Heart right ventricle (tissue), 16 donors: ENCODE data around the gene PDLIM1. TPM values are rescaled to one million over a fixed set of nuclear protein-coding genes. Genes with fewer than 3 reads are reported as not detected.

Source experiments
- ATAC-seq, 8 donors: fragments of 200-7000 bp; cut with Tn5 transposase; one replicate each; pipeline ENCODE4 v1.9.1; 2020; ENCODE audit warnings: mild to moderate bottlenecking in 8 of 8, moderate library complexity in 8 of 8, moderate number of reproducible peaks in 1 of 8
- DNase-seq, 2 donors: peaks; one replicate each; pipeline ENCODE4 v3.0.0-alpha.2; 2020
- H3K27ac ChIP-seq, 10 donors: fragments of 200-600 bp; sonication (generic) in 2 of 10; one replicate each; pipeline versions ENCODE4 v1.5.0 to v1.8.0; 2020 to 2022; ENCODE audit warnings: mild to moderate bottlenecking in 3 of 10
- H3K27me3 ChIP-seq, 7 donors: fragments of 200-600 bp; one replicate each; pipeline ENCODE4 v1.8.0; 2021 to 2022; ENCODE audit warnings: mild to moderate bottlenecking in 2 of 7
- H3K36me3 ChIP-seq, 9 donors: fragments of 200-600 bp; sonication (generic) in 1 of 9; one replicate each; pipeline versions ENCODE4 v1.5.0 to v1.8.0; 2020 to 2022; ENCODE audit warnings: mild to moderate bottlenecking in 2 of 9
- H3K4me1 ChIP-seq, 9 donors: fragments of 200-600 bp; sonication (generic) in 1 of 9; one replicate each; pipeline versions ENCODE4 v1.5.0 to v1.8.0; 2020 to 2022; ENCODE audit warnings: mild to moderate bottlenecking in 4 of 9
- H3K4me3 ChIP-seq, 10 donors: fragments of 200-600 bp; sonication (generic) in 2 of 10; one replicate each; pipeline versions ENCODE4 v1.5.0 to v1.8.0; 2020 to 2022; ENCODE audit warnings: mild to moderate bottlenecking in 7 of 10, moderate library complexity in 2 of 10
- H3K9me3 ChIP-seq, 11 donors: fragments of 200-600 bp in 10 of 11; sonication (generic) in 2 of 11; one replicate each; pipeline versions ENCODE4 v1.5.0 to v1.8.0; 2013 to 2022; ENCODE audit warnings: mild to moderate bottlenecking in 2 of 11, control low read depth in 1 of 11, moderate library complexity in 1 of 11
- WGBS, 2 donors: extraction: QIAGEN DNeasy Blood & Tissue Kit; methylation state at CpG; one replicate each; pipeline ENCODE4 v1.1.7; 2013; ENCODE audit warnings: inconsistent platforms in 1 of 2; 5-methylcytosine and 5-hydroxymethylcytosine counted together
- intact Hi-C, 10 donors: fragments of 100-400 bp; cut with DNase I; formaldehyde crosslinking; loops; one replicate each; pipeline versions ENCODE4 v1.11.1 to v1.14.2; 2022
- polyA plus RNA-seq, 2 donors: library from polyadenylated mRNA; stranded (reverse); fragments of 200-250 nt; gene quantifications; one replicate each; pipeline ENCODE4 v1.2.3, GENCODE V29; 2013
- total RNA-seq, 10 donors: library from RNA; stranded (reverse); fragmentation: NEBNext Ultra II Directional in 3 of 10; extraction: Animal tissue kit (Norgen Biotek cat#: 25700) in 3 of 10; gene quantifications; one replicate each; pipeline versions ENCODE4 v1.2.1 to v1.2.4, GENCODE V29; 2021 to 2023
- TF ChIP-seq, protein P1 (sequence below), 9 donors: fragments of 200-600 bp; sonication (generic) in 2 of 9; IDR thresholded peaks; one replicate each; pipeline versions ENCODE4 v1.5.0 to v1.8.0; 2021 to 2022; ENCODE audit warnings: antibody characterized with exemption in 9 of 9, mild to moderate bottlenecking in 5 of 9, moderate library complexity in 1 of 9
- donor health status: Arrhythmogenic right ventricular cardiomyopathy.
- donor health status: ischemic (EF 13 %, LVEDD 7.1; RV severe dilation, severe dysfunction).
- donor health status: healthy with polysubstance abuse.
- donor health status: DM: no; HTN: yes; CAD: no.
- donor health status: DM: no; HTN: no; CAD: no.
- donor health status: ischemic (EF 25% LVEDD 6.9; RV normal size, moderate dysfunction).
- donor health status: ischemic (EF 25% LVEDD 5.7; RV mildly dilated, moderate dysfunction).
- donor health status: healthy.
- donor health status: DM: yes; HTN: yes; CAD: no.
- donor health status: Ischemic cardiomyopathy.
- donor health status: ischemic (EF 35%, LVEDD 5.7; RV mildly dilated, moderate dysfunction).
- donor health status: nonischemic (EF 11% LVEDD 7.7; RV severe dilation, severe dysfunction).
- donor health status: DM: yes; HTN: yes; CAD: no.
- donor health status: PGD.
- donor health status: ischemic (EF 29% LVEDD 5.4; RV normal size, mild dysfunction).
- donor health status: nonischemic (EF 23%, LVEDD 6.1; RV moderate dilation, normal function).

PDLIM1 gene
- total and polyA plus RNA-seq, 12 donors: 152 to 467 (median 322) TPM

DNA sequence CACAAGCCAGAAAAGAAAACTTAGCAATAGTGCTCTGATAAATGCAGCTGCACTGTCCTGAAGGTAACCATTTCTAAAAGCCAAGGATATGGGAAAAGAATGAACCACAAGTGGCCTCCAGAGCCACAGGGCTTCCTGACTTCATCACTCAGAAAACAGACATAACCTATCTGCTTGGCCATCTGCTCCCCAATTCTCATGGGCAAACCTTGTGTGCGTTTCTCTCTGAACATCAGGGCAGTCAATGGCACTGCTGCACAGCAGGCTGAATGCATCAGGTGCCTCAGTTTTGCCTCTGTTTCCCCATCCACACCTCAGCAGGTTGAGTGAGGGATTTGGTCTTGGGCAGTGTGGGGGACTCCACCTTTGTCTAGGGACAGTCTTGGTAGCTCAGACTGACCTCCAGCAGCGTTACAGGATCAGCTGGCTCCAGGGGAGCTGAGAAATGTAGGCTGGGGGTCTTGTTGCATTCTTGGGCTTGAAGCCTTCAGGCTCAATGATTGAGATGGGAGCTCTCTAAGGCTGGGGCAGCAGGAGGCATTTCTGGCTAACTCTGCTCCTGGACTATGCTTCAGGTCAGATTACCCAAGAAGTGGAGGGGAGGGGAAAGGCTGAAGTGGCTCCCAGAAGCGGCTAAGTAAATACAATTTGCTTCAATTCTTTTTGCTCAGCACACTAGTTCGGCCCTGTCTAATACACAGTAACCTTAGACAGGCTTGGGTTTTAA is 23.6 kb upstream of the PDLIM1 start:
- intact Hi-C loops: no loop called here
- H3K9me3 ChIP-seq: no peaks in the 10 kb centered on the region
- WGBS, 2 donors: 79 to 85% methylated on average over 4 of the region's 4 CpGs
- H3K27me3 ChIP-seq: no peaks in the 10 kb centered on the region
- ATAC-seq (peak in 3 of 8 donors; percentile 3 to 22 (median 12)), DNase-seq (no peak)
- H3K4me3 ChIP-seq: no peak overlapping the region
- peaks cover 0 to 75% (median 20%) of the 10 kb centered on the region in 9 donors for H3K36me3 ChIP-seq
- TF ChIP-seq, protein P1, sequence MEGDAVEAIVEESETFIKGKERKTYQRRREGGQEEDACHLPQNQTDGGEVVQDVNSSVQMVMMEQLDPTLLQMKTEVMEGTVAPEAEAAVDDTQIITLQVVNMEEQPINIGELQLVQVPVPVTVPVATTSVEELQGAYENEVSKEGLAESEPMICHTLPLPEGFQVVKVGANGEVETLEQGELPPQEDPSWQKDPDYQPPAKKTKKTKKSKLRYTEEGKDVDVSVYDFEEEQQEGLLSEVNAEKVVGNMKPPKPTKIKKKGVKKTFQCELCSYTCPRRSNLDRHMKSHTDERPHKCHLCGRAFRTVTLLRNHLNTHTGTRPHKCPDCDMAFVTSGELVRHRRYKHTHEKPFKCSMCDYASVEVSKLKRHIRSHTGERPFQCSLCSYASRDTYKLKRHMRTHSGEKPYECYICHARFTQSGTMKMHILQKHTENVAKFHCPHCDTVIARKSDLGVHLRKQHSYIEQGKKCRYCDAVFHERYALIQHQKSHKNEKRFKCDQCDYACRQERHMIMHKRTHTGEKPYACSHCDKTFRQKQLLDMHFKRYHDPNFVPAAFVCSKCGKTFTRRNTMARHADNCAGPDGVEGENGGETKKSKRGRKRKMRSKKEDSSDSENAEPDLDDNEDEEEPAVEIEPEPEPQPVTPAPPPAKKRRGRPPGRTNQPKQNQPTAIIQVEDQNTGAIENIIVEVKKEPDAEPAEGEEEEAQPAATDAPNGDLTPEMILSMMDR (IDR thresholded peaks at IDR 0.05): no peak
- H3K4me1 ChIP-seq: peaks cover 0 to 63% (median 34%) of the 10 kb centered on the region in 9 donors
- peak overlapping the region in 5 of 10 donors; percentile 4 to 53 (median 30) for H3K27ac ChIP-seq

DNA sequence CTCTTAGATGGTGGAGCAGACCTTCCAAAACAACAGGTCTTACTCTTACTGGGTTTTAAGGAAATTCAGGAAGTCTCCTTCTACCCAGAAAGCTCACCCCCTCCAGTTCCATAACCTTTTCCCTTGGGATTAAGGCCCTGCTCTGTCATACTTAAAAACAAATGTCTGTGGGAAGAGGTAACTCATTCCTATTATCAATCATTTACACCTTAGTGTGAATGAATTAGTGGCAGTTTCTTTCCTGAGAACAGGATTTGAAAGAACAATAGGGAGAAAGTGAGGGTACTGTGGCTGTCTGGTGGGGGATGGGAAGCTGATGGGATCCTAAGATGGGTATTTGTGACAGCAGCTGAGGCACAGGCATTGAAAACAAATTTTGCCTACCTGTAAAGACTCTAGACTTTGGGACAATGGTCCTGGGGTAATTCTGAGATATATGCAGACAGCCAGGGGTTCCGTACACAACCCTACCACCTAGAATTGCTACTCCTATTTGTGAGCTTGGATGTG is 22.2 kb upstream of the PDLIM1 start:
- peaks cover 5 to 76% (median 47%) of the 10 kb centered on the region in 9 donors for H3K4me1 ChIP-seq
- no peak for ATAC-seq
- peak overlapping the region in 4 of 10 donors; percentile 6 to 41 (median 30) for H3K27ac ChIP-seq

DNA sequence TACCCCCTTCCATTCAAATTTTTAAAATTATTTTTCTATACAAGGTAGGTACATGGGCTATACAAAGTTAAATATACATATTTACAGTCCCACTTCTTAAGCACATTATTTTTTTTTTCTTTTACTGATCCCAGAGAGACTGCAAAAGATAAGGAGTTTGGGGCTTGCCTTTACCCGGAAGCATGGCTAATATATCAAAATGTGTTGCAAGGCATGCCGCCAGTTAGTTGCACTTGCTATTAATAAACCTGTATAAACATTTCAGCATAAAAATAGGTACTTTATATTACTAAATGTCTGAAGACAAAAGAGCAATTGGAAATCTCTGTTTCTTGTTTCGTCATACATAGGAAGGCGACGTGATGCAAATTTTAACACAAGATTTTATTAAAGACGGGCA is 21.5 kb upstream of the PDLIM1 start:
- no peaks in the 10 kb centered on the region for H3K27me3 ChIP-seq
- DNase-seq (no peak), ATAC-seq (no peak)
- no peak overlapping the region for H3K4me3 ChIP-seq
- TF ChIP-seq, protein P1 (IDR thresholded peaks at IDR 0.05): no peak
- intact Hi-C loops: no loop called here
- peak overlapping the region in 4 of 10 donors; percentile 6 to 41 (median 30) for H3K27ac ChIP-seq
- H3K4me1 ChIP-seq: peaks cover 6 to 78% (median 53%) of the 10 kb centered on the region in 9 donors
- H3K9me3 ChIP-seq: no peaks in the 10 kb centered on the region
- peaks cover 0 to 54% (median 12%) of the 10 kb centered on the region in 9 donors for H3K36me3 ChIP-seq
- whole genome bisulfite sequencing, 2 donors: 37 to 54% methylated on average over 6 of the region's 6 CpGs

More for the DNA sequence above, 22.2 kb upstream of the PDLIM1 start:
- intact Hi-C loops: no loop called here
- Histone ChIP-seq H3K9me3 (no peaks in the 10 kb centered on the region), H3K36me3 (peaks cover 0 to 62% (median 17%) of the 10 kb centered on the region in 9 donors), H3K4me3 (no peak overlapping the region), H3K27me3 (no peaks in the 10 kb centered on the region)
- TF ChIP-seq, protein P1 (IDR thresholded peaks at IDR 0.05): no peak
- DNase-seq: no peak
- WGBS, 2 donors: 90 to 92% methylated on average over 1 of the region's 1 CpG

GRCh38 chr10:95309958-95310357 is 19.2 kb upstream of the PDLIM1 start:
- intact Hi-C loops: no loop called here

More at GRCh38 chr10:95309958-95310357, 19.2 kb upstream of the PDLIM1 start:
- H3K4me1 ChIP-seq: peaks cover 6 to 77% (median 44%) of the 10 kb centered on the region in 9 donors
- peaks cover 0 to 31% (median 12%) of the 10 kb centered on the region in 9 donors for H3K36me3 ChIP-seq
- no peaks in the 10 kb centered on the region for H3K27me3 ChIP-seq
- H3K27ac ChIP-seq: peak overlapping the region in 5 of 10 donors; percentile 7 to 74 (median 33)
- ATAC-seq (no peak), DNase-seq (no peak)
- TF ChIP-seq, protein P1 (IDR thresholded peaks at IDR 0.05): no peak
- no peaks in the 10 kb centered on the region for H3K9me3 ChIP-seq
- WGBS, 2 donors: 44 to 47% methylated on average over 1 of the region's 1 CpG
- no peak overlapping the region for H3K4me3 ChIP-seq
